Activated CD4-positive, alpha-beta T cell treated with anti-CD3 and anti-CD28 coated beads for 36 hours (primary cell): Measurements from ENCODE around the gene ARRDC3. TPM values are rescaled to one million over a fixed set of nuclear protein-coding genes. Genes with fewer than 3 reads are reported as not detected.
"Not testable (repeated sequence)": the region's sequence is repeated elsewhere in the genome, so short reads cannot be mapped to it uniquely, and the experiment has no call there.

Source experiments
- ATAC-seq: fragments of 200-7000 bp; cut with Tn5 transposase; one replicate; pipeline ENCODE4 v1.10.0; 2021; ENCODE audit warnings: mild to moderate bottlenecking, moderate library complexity
- CTCF ChIA-PET: fragments of 350-600 bp; sonication (Branson Sonifier 250); formaldehyde crosslinking; loops from one replicate; lab custom pipeline; 2021; ENCODE audit warnings: antibody characterized with exemption; lab: Charles Lee
- POLR2A ChIA-PET: fragments of 350-600 bp; sonication (Branson Sonifier 250); formaldehyde crosslinking; loops from one replicate; lab custom pipeline; 2021; ENCODE audit warnings: antibody characterized with exemption, inconsistent platforms; lab: Charles Lee
- DNase-seq: peaks from one replicate; pipeline ENCODE4 v3.0.0-alpha.2; 2020
- H3K27ac Mint-ChIP-seq: one replicate; pipeline ENCODE4 v1.8.0; 2021; ENCODE audit warnings: mixed read lengths
- H3K27me3 Mint-ChIP-seq: one replicate; pipeline ENCODE4 v1.8.0; 2021; ENCODE audit warnings: mixed read lengths
- H3K36me3 Mint-ChIP-seq: one replicate; pipeline ENCODE4 v1.8.0; 2021; ENCODE audit warnings: low read depth, mixed read lengths
- H3K4me1 Mint-ChIP-seq: one replicate; pipeline ENCODE4 v1.8.0; 2021; ENCODE audit warnings: mixed read lengths
- H3K4me3 Mint-ChIP-seq: one replicate; pipeline ENCODE4 v1.8.0; 2021; ENCODE audit warnings: mild to moderate bottlenecking, moderate library complexity, mixed read lengths
- H3K9me3 Mint-ChIP-seq: one replicate; pipeline ENCODE4 v1.8.0; 2021; ENCODE audit warnings: low read depth, mixed read lengths
- intact Hi-C, 2 experiments: fragments of 100-400 bp; cut with DNase I in 1 of 2; cut with micrococcal nuclease in 1 of 2; formaldehyde crosslinking; loops; one replicate each; pipeline versions ENCODE4 v1.14.2 to v1.15.1; 2022 to 2024; cut with DNase I, micrococcal nuclease
- total RNA-seq, 2 experiments: library from RNA; stranded (reverse); gene quantifications; one replicate each; pipeline ENCODE4 v1.2.3, GENCODE V29; 2021

The ARRDC3 gene
- total RNA-seq, 2 experiments from 2014 or later = 21.7 to 21.9 TPM

- H3K4me3 Mint-ChIP-seq, H3K9me3 Mint-ChIP-seq, ATAC-seq, H3K27me3 Mint-ChIP-seq, DNase-seq, H3K27ac Mint-ChIP-seq: not testable (repeated sequence)
- intact Hi-C loops = loop anchor here (1.0 to 2.0 kb wide), 9 partner anchors 33 to 519 kb away; no protein-coding TSS in a partner anchor
- H3K4me1 Mint-ChIP-seq = peaks cover 16% of the 10 kb centered on the region
- ChIA-PET CTCF (interaction anchor here (0.7 to 7.2 kb wide), 60 partner anchors 8 to 520 kb away, joined by 3 to 127 read pairs (median 7); no protein-coding TSS in a partner anchor), POLR2A (interaction anchor here (0.7 to 3.4 kb wide), 2 partner anchors 105 to 505 kb away, joined by 3 to 17 read pairs; no protein-coding TSS in a partner anchor)
- H3K36me3 Mint-ChIP-seq = peaks cover 13% of the 10 kb centered on the region
Observed at GRCh38 chr5:91385596-91385995, 2.5 kb upstream of the ARRDC3 start.

DNA sequence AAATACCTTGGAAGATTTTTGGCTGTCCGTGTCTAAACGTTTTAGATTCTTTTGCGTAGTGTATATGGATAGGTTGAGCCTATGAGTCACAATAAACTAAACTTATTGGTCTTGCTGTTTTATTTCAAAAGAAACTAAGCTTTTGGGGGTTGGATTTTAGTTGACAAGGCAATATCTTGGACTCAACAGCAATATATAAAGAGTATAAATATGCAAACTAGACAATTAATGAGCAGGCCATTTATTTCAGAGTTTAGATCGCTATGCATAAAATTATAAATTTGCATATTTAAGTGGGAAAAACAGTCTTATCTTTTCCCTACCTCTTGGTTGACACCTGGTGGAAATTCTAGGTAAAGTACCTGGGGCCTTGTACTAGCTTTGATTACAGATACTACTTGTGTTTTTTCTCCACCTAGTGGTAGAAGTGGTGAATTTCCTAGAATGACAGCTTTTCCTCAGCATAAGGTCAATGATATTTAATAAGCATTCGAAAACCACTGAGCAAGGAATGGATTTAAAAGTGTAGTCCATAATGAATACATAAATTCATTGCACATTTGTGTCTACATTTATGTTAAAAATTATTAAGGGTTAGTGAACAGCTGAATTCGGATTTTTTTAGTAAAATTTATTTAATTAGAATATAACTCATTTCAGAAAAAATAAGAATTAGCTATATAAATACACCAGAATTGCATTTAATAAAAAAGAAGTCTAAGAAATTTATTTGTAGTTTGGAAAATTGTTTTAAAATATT, 1.7 kb upstream of the ARRDC3 start:
- POLR2A ChIA-PET = interaction anchor here (1.0 to 3.4 kb wide), 2 partner anchors 105 to 165 kb away, joined by 3 to 17 read pairs; no protein-coding TSS in a partner anchor
- peaks cover 14% of the 10 kb centered on the region for H3K4me1 Mint-ChIP-seq
- CTCF ChIA-PET = interaction anchor here (0.7 to 7.2 kb wide), 73 partner anchors 9 to 519 kb away, joined by 3 to 127 read pairs (median 6); no protein-coding TSS in a partner anchor
- peaks cover 15% of the 10 kb centered on the region for H3K36me3 Mint-ChIP-seq
- DNase-seq = peak; percentile 44
- peak; percentile 3 for ATAC-seq
- intact Hi-C loops = loop anchor here (1.0 to 5.0 kb wide), 12 partner anchors 34 to 978 kb away; partner anchors contain the start of genes CETN3 (in 1 of the 2), LYSMD3 (in 1 of the 2), MBLAC2 (in 1 of the 2) and POLR3G (in 1 of the 2)
- H3K9me3 Mint-ChIP-seq = peaks cover 3% of the 10 kb centered on the region
- peak overlapping the region; percentile 96 for H3K27ac Mint-ChIP-seq
- peak overlapping the region; percentile 98 for H3K4me3 Mint-ChIP-seq
- no peaks in the 10 kb centered on the region for H3K27me3 Mint-ChIP-seq

DNA sequence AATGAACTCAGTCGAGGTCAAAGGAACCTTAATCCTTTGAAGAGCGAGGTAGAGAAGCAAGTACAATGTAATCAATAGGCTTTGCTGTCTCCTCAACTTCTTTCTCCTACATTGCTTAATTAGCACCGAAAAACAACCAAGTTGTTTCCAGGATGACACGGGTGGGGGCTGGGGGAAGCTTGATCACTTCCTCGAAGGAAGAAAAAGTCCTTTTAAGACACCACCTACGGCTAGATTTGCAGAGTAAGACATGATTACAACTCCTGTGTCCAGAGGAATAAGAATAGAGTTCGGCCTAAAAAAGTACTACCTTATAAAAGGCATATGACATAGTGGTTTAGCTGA, 811 bp upstream of the ARRDC3 start:
- no peak for ATAC-seq
- ChIA-PET POLR2A (interaction anchor here (1.0 to 3.4 kb wide), 3 partner anchors 36 to 104 kb away, joined by 4 to 17 read pairs (median 5); no protein-coding TSS in a partner anchor), CTCF (interaction anchor here (0.9 to 7.2 kb wide), 31 partner anchors 11 to 512 kb away, joined by 3 to 127 read pairs (median 9); no protein-coding TSS in a partner anchor)
- peak; percentile 40 for DNase-seq
- intact Hi-C loops = loop anchor here (1.0 to 5.0 kb wide), 10 partner anchors 35 to 977 kb away; partner anchors contain the start of genes CETN3 (in 2 of the 2), LYSMD3 (in 1 of the 2), MBLAC2 (in 1 of the 2) and POLR3G (in 1 of the 2)
- H3K9me3 Mint-ChIP-seq = peaks cover 2% of the 10 kb centered on the region
- peaks cover 15% of the 10 kb centered on the region for H3K36me3 Mint-ChIP-seq
- H3K27ac Mint-ChIP-seq = peak overlapping the region; percentile 96
- H3K4me1 Mint-ChIP-seq = peaks cover 12% of the 10 kb centered on the region
- H3K4me3 Mint-ChIP-seq = peak overlapping the region; percentile 98
- no peaks in the 10 kb centered on the region for H3K27me3 Mint-ChIP-seq

DNA sequence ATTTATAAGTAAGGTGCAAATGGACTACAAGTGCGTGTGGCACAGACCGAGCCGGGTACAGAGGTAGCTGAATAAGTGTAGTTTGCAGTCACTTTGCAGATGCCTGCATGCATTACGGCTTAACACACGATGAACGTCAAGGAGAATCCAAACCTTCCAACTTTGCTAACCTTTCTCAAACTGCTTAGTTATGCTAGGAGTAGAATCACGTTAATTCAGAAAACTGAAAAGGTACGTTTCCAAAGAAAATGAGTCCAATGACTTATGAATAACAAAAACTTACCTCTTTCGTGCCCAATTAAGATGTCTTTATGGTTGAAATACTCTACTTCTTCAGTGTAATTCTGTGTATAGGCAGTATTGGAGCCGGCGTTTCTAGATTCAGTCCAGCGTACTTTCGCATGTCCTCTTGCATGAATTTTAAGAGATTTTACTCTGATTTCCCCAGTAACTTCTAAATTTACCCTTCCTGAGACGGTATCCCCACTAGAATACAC, 539 bp downstream of the ARRDC3 start:
- Mint-ChIP-seq H3K9me3 (no peaks in the 10 kb centered on the region), H3K27ac (peak overlapping the region; percentile 96), H3K27me3 (no peaks in the 10 kb centered on the region), H3K4me1 (peaks cover 19% of the 10 kb centered on the region), H3K4me3 (peak overlapping the region; percentile 98), H3K36me3 (peaks cover 21% of the 10 kb centered on the region)
- POLR2A ChIA-PET = interaction anchor here (0.6 to 3.4 kb wide), 10 partner anchors 8 to 102 kb away, joined by 3 to 17 read pairs (median 4); no protein-coding TSS in a partner anchor
- intact Hi-C loops = loop anchor here (1.0 to 5.0 kb wide), 6 partner anchors 68 to 975 kb away; partner anchors contain the start of genes CETN3 (in 2 of the 2), LYSMD3 (in 1 of the 2), MBLAC2 (in 1 of the 2) and POLR3G (in 1 of the 2)
- CTCF ChIA-PET = interaction anchor here (0.6 to 7.2 kb wide), 13 partner anchors 10 to 511 kb away, joined by 3 to 127 read pairs (median 40); no protein-coding TSS in a partner anchor
- peak; percentile 52 for DNase-seq
- no peak for ATAC-seq

DNA sequence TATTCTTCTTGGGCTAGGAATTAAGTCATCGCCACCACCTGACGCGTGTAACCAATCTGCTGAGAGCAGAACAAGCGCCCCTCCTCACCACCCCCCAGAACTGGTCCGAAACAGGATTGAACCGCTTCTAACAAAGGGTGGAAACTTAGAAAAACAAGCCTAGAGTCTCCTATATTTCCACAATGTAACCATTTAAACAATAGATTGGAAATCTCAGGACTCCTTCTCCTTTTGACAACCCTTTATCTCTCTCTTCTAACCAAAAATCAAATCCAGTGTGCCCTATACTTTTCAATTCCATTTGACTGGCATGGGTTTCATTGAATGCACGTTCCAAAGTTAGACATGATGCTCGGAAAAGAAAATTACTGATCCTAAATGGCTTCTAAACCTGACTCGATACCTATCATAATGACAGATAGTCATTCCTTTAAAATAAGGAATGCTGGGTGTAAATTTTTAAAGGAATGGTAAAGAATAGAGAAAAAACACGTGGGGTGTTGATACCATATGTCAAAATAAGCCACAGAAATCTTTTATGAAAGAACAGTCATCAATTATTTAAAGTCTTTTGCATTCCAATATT, 1.2 kb downstream of the ARRDC3 start:
- peak overlapping the region; percentile 96 for H3K27ac Mint-ChIP-seq
- peak; percentile 23 for ATAC-seq

DNA sequence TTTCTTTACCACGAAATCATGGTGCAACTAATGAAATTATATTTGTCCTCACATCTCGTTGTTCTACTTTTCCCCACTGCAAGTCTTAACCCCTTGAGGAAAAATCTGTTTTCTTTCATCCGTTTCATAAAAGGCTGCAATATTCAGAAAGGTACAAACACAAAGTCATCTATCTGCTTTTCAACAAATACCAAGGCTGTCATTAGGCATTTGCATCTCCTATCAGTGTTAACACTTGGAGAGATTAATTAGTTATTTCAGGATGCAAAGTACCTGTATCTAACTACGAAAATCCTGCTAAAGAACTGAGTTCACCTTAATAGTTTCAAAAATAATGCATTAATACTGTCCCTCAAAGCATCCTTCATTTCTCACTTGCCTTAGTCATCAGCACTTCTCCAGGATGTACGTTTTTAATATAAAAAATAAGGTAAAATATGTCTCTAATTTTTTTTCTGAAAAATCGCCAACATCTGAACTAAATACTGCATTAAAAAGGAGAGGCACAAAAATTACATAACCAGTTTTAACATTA, 1.8 kb downstream of the ARRDC3 start:
- ChIA-PET CTCF (interaction anchor here (0.7 to 2.1 kb wide), 5 partner anchors 39 to 169 kb away, joined by 3 to 10 read pairs (median 3); no protein-coding TSS in a partner anchor), POLR2A (interaction anchor here (0.5 to 1.0 kb wide), 4 partner anchors 70 to 508 kb away, joined by 3 to 10 read pairs (median 4); no protein-coding TSS in a partner anchor)
- ATAC-seq = no peak
- peak overlapping the region; percentile 96 for H3K27ac Mint-ChIP-seq
- peaks cover 27% of the 10 kb centered on the region for H3K4me1 Mint-ChIP-seq
- peak overlapping the region; percentile 98 for H3K4me3 Mint-ChIP-seq
- no peak for DNase-seq
- no peaks in the 10 kb centered on the region for H3K27me3 Mint-ChIP-seq
- intact Hi-C loops = loop anchor here (5.0 kb wide), 3 partner anchors 854 to 974 kb away; partner anchors contain the start of genes CETN3 (in 1 of the 2), LYSMD3 (in 1 of the 2), MBLAC2 (in 1 of the 2) and POLR3G (in 1 of the 2)
- H3K36me3 Mint-ChIP-seq = peaks cover 25% of the 10 kb centered on the region
- no peaks in the 10 kb centered on the region for H3K9me3 Mint-ChIP-seq

More for the DNA sequence above, 1.2 kb downstream of the ARRDC3 start:
- peaks cover 25% of the 10 kb centered on the region for H3K36me3 Mint-ChIP-seq
- peak overlapping the region; percentile 98 for H3K4me3 Mint-ChIP-seq
- ChIA-PET POLR2A (interaction anchor here (0.8 kb wide), 1 partner anchor 11 kb away, joined by 3 read pairs; no protein-coding TSS in a partner anchor), CTCF (interaction anchor here (5.2 to 7.2 kb wide), 3 partner anchors 69 to 450 kb away, joined by 43 to 113 read pairs (median 62); no protein-coding TSS in a partner anchor)
- peak; percentile 90 for DNase-seq
- intact Hi-C loops = loop anchor here (2.0 to 5.0 kb wide), 4 partner anchors 855 to 975 kb away; partner anchors contain the start of genes CETN3 (in 2 of the 2), LYSMD3 (in 1 of the 2), MBLAC2 (in 1 of the 2) and POLR3G (in 1 of the 2)
- H3K4me1 Mint-ChIP-seq = peaks cover 26% of the 10 kb centered on the region
- no peaks in the 10 kb centered on the region for H3K9me3 Mint-ChIP-seq
- H3K27me3 Mint-ChIP-seq = no peaks in the 10 kb centered on the region

DNA sequence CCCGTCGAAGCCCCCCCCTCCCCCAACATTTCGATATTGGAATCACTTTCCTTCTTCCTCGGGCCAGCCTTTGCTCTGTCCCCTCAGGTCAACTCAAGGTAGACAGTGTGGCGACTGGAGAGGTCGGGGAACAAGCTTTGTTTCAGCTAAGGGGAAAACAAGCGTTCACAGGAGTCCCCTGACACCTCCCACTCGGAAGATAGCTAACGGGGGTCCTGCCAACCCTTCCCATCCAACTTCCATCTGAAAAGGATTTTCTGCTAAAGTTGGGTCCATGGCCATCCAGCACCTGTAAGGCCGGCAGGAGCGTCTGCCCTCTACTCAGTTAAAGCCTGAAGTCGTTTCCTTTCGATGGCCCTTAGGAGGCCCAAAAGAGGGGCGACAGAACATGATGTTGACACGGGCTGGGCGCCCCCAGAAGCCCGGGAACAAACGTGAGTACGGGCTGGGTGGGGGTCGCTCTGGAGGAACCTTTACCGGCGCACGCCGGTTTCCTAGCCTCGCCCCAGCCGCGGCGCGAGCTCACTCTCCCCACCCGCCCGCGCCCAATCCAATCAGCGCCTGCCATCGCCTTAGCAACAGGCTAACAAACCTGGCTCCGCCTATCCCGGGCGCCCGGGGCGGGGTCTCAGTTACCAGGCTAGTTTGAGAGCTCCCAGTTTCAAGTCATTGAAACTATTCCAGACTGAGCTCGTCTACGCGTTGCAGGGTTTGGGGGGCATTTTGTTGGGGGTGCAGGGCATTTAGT, 2.5 kb downstream of the ARRDC3 start:
- Mint-ChIP-seq H3K27ac (peak overlapping the region; percentile 96), H3K36me3 (peaks cover 27% of the 10 kb centered on the region), H3K9me3 (no peaks in the 10 kb centered on the region), H3K27me3 (no peaks in the 10 kb centered on the region), H3K4me1 (peaks cover 29% of the 10 kb centered on the region), H3K4me3 (peak overlapping the region; percentile 98)
- peak; percentile 55 for ATAC-seq
- ChIA-PET CTCF (interaction anchor here (0.7 to 2.1 kb wide), 6 partner anchors 39 to 168 kb away, joined by 3 to 10 read pairs (median 4); no protein-coding TSS in a partner anchor), POLR2A (interaction anchor here (0.5 to 1.6 kb wide), 5 partner anchors 69 to 507 kb away, joined by 3 to 10 read pairs (median 4); no protein-coding TSS in a partner anchor)
- intact Hi-C loops = loop anchor here (1.0 to 5.0 kb wide), 7 partner anchors 66 to 973 kb away; partner anchors contain the start of genes CETN3 (in 1 of the 2), LYSMD3 (in 1 of the 2), MBLAC2 (in 1 of the 2) and POLR3G (in 1 of the 2)
- DNase-seq = peak; percentile 99

- Mint-ChIP-seq H3K27ac (peak overlapping the region; percentile 100), H3K9me3 (no peaks in the 10 kb centered on the region), H3K36me3 (peaks cover 29% of the 10 kb centered on the region), H3K27me3 (no peaks in the 10 kb centered on the region), H3K4me3 (peak overlapping the region; percentile 98), H3K4me1 (peaks cover 33% of the 10 kb centered on the region)
- ATAC-seq = peak; percentile 50
- DNase-seq = peak; percentile 97
- POLR2A ChIA-PET = interaction anchor here (0.5 to 1.6 kb wide), 5 partner anchors 58 to 154 kb away, joined by 3 to 9 read pairs (median 4); no protein-coding TSS in a partner anchor
- CTCF ChIA-PET = interaction anchor here (1.5 to 2.1 kb wide), 3 partner anchors 40 to 160 kb away, joined by 3 to 10 read pairs (median 8); no protein-coding TSS in a partner anchor
- intact Hi-C loops = loop anchor here (1.0 to 5.0 kb wide), 7 partner anchors 66 to 973 kb away; partner anchors contain the start of genes CETN3 (in 1 of the 2), LYSMD3 (in 1 of the 2), MBLAC2 (in 1 of the 2) and POLR3G (in 1 of the 2)
Observed at GRCh38 chr5:91379914-91380490, 3.1 kb downstream of the ARRDC3 start.
